Tongue (tissue), 2 donors: ENCODE data around the gene HDGFL2. TPM values are rescaled to one million over a fixed set of nuclear protein-coding genes. Genes with fewer than 3 reads are reported as not detected.

Source experiments
- DNase-seq: peaks from one replicate; pipeline ENCODE4 v3.0.0-alpha.2; 2015
- total RNA-seq: library from RNA; depleted of rRNA; stranded (reverse); fragments of >200 nt; gene quantifications from one replicate; pipeline ENCODE4 v1.2.3, GENCODE V29; 2014

Gene HDGFL2
- total RNA-seq, 1 donor from 2014 or later = 48.8 TPM

- DNase-seq = no peak
Measured at GRCh38 chr19:4499318-4499717, 27.2 kb downstream of the HDGFL2 start.

DNA sequence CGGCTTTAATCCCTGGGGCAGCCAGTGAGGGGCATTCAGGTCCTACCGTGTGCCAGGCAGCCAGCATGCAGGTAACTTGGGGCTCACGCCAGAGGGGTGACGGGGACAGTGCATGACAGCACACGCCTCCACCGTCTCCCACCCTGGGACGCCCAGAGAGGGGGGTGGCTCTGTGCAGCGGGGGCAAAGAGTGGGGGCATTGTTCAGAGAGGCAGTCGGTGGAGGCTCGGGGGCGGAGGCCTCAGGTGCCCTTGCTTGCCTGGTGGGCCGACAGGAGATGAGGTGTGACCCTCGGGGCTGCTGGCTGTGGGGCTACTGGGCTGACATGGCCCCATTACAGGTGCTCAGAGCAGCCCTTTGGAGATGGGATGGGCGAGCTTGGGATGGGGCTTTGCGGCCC, 27.8 kb downstream of the HDGFL2 start:
- DNase-seq = no peak

GRCh38 chr19:4500841-4501591, 28.9 kb downstream of the HDGFL2 start:
- DNase-seq = no peak

DNA sequence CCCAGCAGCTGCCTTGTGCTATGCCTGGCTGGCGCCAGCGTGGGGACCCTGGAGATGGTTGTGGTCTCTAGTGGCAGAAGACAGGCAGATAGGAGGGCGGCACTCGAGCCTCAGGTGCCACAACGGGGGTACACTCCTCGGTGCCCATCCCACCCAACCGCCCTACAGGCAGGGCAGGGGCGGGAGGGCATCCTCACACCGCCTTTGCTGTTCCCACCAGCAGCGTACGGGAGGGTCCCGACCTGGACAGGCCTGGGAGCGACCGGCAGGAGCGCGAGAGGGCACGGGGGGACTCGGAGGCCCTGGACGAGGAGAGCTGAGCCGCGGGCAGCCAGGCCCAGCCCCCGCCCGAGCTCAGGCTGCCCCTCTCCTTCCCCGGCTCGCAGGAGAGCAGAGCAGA, 29.6 kb downstream of the HDGFL2 start:
- DNase-seq = no peak

- no peak for DNase-seq
Measured at GRCh38 chr19:4502282-4503131, 30.4 kb downstream of the HDGFL2 start.

DNA sequence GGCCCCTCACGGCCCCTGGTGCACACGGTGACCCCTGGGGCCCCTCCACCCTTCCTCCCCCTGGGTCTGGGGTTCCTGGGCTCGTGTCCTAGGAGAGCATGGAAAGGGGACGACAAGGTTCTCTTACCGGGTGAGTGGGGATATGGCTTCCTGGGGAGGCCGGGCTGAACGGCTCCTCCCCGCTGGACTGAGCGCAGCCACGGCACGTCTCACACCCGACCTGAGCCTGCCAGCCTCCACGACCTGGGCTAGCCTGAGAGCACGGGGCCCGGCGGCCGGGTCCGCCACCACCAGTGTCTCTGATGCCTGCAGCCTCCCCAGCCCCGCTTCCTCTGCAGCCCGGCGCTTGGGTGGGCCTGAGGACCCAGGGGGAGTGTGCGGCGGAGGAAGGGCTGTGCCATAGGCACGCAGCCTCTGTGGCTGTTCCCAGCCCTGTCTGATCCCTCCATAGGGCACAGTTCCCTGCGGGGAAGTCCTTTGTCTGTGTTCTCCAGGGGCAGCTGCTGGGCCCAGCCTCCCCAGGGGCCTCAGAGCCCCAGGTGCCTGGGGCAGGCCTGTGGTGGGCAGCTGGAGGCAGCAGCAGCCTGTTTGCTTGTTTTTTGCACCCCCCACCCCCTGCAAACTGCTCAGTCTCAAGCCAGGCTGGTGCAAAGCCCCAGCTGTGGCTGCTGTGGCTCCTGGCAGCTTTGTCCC, 31.2 kb downstream of the HDGFL2 start:
- DNase-seq = no peak

- no peak for DNase-seq
Measured at GRCh38 chr19:4503825-4504170, 31.7 kb downstream of the HDGFL2 start.

DNA sequence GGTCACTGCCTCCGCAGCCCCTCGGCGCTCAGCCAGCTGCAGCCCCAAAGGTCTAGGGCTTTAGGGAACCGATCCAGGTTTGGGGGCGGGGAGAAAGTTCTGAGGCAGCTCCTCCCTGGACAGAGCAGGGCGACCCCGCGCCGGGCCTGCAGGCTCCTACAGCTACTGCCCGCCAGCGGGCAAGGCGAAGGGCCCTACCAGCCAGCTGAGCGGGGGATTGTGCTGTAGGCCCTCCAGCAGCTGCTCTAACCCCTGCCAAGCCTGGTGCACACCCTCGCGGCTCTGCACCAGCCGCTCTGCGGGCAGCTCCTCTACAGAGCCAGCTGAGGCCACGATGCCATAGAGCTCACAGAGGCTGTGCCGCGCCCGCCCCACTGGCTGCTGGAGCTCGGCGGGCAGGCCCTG, 32.2 kb downstream of the HDGFL2 start:
- DNase-seq = peak; percentile 90

GRCh38 chr19:4504891-4505569, 32.9 kb downstream of the HDGFL2 start:
- DNase-seq = no peak

- DNase-seq = no peak
Measured at GRCh38 chr19:4505570-4506448, 33.7 kb downstream of the HDGFL2 start.

GRCh38 chr19:4506449-4507149, 34.5 kb downstream of the HDGFL2 start:
- DNase-seq = no peak

DNA sequence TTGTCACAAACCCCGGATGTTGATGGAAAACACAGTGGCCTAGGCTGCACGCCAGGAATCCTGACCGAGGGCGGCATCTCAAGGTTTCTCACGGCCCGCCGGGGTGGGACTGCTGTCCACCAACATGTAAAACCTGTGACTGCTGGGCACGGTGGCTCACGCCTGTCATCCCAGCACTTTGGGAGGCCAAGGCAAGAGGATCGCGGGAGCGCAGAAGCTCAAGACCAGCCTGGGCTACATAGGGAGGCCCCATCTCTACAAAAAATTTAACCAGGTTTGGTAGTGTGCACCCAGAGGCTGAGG, 35.0 kb downstream of the HDGFL2 start:
- DNase-seq = no peak

GRCh38 chr19:4507804-4508203, 35.7 kb downstream of the HDGFL2 start:
- no peak for DNase-seq

- DNase-seq = no peak
Measured at GRCh38 chr19:4508698-4509097, 36.6 kb downstream of the HDGFL2 start.

GRCh38 chr19:4510435-4511255, 38.5 kb downstream of the HDGFL2 start:
- DNase-seq = no peak

GRCh38 chr19:4511300-4512054, 39.4 kb downstream of the HDGFL2 start:
- no peak for DNase-seq

GRCh38 chr19:4512070-4512469, 40.0 kb downstream of the HDGFL2 start:
- DNase-seq = no peak

DNA sequence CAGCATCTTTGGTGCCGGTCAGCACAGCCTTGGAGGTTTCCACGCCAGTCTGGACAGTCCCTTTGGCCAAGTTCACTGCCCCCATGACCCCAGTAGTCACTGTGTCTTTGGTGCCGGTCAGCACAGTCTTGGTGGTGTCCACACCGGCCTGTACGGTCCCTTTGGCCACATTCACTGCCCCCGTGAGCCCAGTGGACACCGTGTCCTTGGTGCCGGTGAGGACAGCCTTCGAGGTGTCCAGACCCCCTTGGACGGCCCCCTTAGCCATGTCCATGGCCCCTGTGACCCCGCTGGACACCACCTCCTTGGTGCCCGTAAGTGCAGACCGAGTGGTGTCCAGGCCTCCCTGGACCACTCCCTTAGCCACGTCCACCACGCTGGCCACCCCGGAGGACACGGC, 41.2 kb downstream of the HDGFL2 start:
- no peak for DNase-seq

DNA sequence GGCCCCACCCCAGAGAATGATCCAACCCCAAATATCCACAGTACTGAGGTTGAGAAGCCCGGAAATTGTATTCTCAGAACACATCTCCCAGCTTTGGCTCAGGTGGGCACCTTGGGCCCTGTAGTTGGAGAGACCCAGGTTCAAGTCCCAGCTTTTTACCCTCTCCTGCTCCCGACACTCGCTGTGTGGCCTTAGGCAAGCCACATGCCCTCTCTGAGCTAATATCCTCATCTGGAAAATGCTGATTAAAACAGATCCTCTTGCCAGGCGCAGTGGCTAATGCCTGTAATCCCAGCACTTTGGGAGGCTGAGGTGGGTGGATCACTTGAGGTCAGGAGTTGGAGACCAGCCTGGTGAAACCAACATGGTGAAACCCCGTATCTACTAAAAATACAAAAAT, 43.6 kb downstream of the HDGFL2 start:
- DNase-seq = no peak
